Small intestine (tissue), 7 donors: ENCODE results near the gene CHRD. TPM values are rescaled to one million over a fixed set of nuclear protein-coding genes. Genes with fewer than 3 reads are reported as not detected.
"Not testable (repeated sequence)": the region's sequence is repeated elsewhere in the genome, so short reads cannot be mapped to it uniquely, and the experiment has no call there.

Source experiments
- DNase-seq, 2 donors: peaks; one replicate each; pipeline versions ENCODE4 v3.0.0 to v3.0.0-alpha.2; 2013
- FAIRE-seq: peaks from 2 replicates; lab custom pipeline; 2012; peaks lifted over from hg19 to GRCh38; lab: Jason Lieb, UNC
- H3K27ac ChIP-seq, 3 donors: one replicate each; pipeline ENCODE4 v1.5.1; 2013; ENCODE audit warnings: low read length in 2 of 3, mild to moderate bottlenecking in 2 of 3, control low read depth in 1 of 3, inconsistent platforms in 1 of 3, low read depth in 1 of 3, moderate library complexity in 1 of 3
- H3K27me3 ChIP-seq, 3 donors: one replicate each; pipeline ENCODE4 v1.6.1; 2013; ENCODE audit warnings: low read length in 3 of 3, inconsistent platforms in 1 of 3; ENCODE audit not compliant: control insufficient read depth in 3 of 3, insufficient read depth in 3 of 3
- H3K36me3 ChIP-seq, 3 donors: one replicate each; pipeline ENCODE4 v1.6.1; 2013; ENCODE audit warnings: low read length in 3 of 3, inconsistent platforms in 1 of 3, low read depth in 1 of 3, mild to moderate bottlenecking in 1 of 3, moderate library complexity in 1 of 3; ENCODE audit not compliant: control insufficient read depth in 3 of 3, insufficient read depth in 2 of 3
- H3K4me1 ChIP-seq, 3 donors: one replicate each; pipeline ENCODE4 v1.6.1; 2013; ENCODE audit warnings: low read length in 2 of 3, inconsistent platforms in 1 of 3, low read depth in 1 of 3, mild to moderate bottlenecking in 1 of 3, moderate library complexity in 1 of 3; ENCODE audit not compliant: control insufficient read depth in 3 of 3, insufficient read depth in 2 of 3
- H3K4me3 ChIP-seq, 3 donors: one replicate each; pipeline ENCODE4 v1.5.1; 2013; ENCODE audit warnings: low read length in 3 of 3, control low read depth in 1 of 3, inconsistent platforms in 1 of 3, low read depth in 1 of 3, mild to moderate bottlenecking in 1 of 3, moderate library complexity in 1 of 3
- H3K9me3 ChIP-seq, 2 donors: one replicate each; pipeline ENCODE4 v1.6.1; 2013; ENCODE audit warnings: low read depth in 1 of 2, low read length in 1 of 2; ENCODE audit not compliant: control insufficient read depth in 2 of 2, insufficient read depth in 1 of 2
- WGBS, 3 donors: extraction: QIAGEN DNeasy Blood & Tissue Kit; methylation state at CpG; one replicate each; pipeline ENCODE4 v1.1.7; 2013; 5-methylcytosine and 5-hydroxymethylcytosine counted together
- polyA plus RNA-seq, 4 donors: library from polyadenylated mRNA; stranded (reverse) in 3 of 4; unstranded in 1 of 4; fragments of 200-250 nt in 3 of 4; fragments of 120-200 nt in 1 of 4; gene quantifications; one replicate each; pipeline versions ENCODE4 v1.2.1 to v1.2.3, GENCODE V29; 2013
- donor health status: healthy with polysubstance abuse.
- donor health status: control.
- donor health status: control.
- donor health status: Bipolar disorder and iron deficiency.
- donor health status: healthy.

Gene CHRD
- polyA plus RNA-seq, 4 donors = 0.27 to 3.8 (median 3.4) TPM; not detected in 1

DNA sequence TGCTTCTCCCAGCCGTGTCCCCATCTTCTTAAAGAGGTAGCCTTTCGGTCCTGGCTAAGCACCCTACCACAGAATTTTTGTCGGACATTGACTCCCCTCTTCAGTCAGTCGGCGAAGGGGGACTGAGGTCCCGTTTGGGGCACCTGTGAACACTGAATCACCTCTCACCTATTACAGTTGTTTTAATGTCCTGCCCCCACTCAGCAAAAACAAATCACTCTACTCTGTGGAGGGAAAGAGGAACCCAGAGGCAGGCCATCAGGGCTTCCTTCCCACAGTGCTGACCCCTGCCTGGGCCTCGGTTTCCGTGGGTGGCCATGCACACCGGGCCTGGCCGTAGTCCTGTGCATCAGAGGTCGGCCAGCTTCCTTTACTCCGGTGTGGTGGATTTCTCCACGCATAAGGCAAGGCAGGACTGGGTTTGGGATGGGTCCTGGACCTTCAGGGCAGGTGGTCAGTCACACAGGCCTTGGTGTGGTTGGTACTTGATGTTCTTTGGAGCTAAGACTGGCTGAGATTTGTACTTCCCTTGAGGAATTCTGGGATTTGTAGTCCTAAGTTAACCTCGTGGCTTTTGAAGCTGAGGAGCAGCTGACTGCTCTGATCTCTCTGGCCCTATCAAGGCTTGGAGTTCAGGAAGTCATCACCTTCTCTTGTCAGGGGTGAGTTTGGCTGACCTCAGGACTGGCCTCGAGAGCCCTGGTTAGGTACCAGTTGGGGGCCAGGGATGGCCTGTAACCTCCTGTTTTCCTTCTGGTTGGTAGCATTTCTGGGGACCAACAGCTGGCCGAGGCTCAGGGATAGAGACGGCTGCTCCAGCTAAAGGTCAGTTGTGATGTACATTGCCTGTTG is 43.1 kb upstream of the CHRD start:
- 23 to 27% (median 25%) methylated on average over 17 of the region's 17 CpGs for WGBS, 3 donors
- H3K27me3 ChIP-seq = no peaks in the 10 kb centered on the region
- FAIRE-seq = no peak
- peak overlapping the region; percentile 71 to 79 (median 73) for H3K4me3 ChIP-seq
- peak; percentile 61 to 73 for DNase-seq
- H3K4me1 ChIP-seq = peaks cover 0 to 29% (median 0%) of the 10 kb centered on the region in 3 donors
- H3K9me3 ChIP-seq = no peaks in the 10 kb centered on the region
- H3K36me3 ChIP-seq = peaks cover 0 to 54% (median 23%) of the 10 kb centered on the region in 3 donors
- H3K27ac ChIP-seq = peak overlapping the region; percentile 86 to 97 (median 95)

DNA sequence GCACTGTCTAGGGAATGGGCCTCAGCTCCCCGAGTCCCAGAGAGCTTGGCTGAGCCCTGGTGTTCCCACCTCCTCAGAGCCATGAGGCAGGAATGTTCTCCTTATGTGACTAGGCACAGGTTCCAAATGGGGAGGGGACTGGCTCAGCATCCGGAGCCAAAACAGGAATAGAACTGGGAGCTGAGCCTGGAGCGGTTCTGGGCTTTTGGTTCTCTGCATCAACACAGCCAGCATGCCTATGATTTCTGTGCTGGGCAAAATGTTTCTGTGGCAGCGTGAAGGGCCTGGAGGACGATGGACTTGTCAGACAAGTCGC is 42.5 kb upstream of the CHRD start, which contains the start of gene FAM131A:
Gene FAM131A (plus strand): TSS at position 202 of the 316 bp plus-strand sequence. CDS start 31 bp downstream, at position 233.
- 69 to 82% (median 78%) methylated on average over 6 of the region's 6 CpGs for WGBS, 3 donors
- FAIRE-seq (no peak), DNase-seq (no peak)
- Histone ChIP-seq H3K27ac (peak within 1 kb of the TSS; percentile 86 to 97 (median 95)), H3K4me1 (peaks cover 0 to 29% (median 0%) of the 10 kb centered on the region in 3 donors), H3K9me3 (no peaks in the 10 kb centered on the region), H3K4me3 (peak within 1 kb of the TSS; percentile 71 to 79 (median 73)), H3K27me3 (no peaks in the 10 kb centered on the region), H3K36me3 (peaks cover 0 to 54% (median 18%) of the 10 kb centered on the region in 3 donors)

DNA sequence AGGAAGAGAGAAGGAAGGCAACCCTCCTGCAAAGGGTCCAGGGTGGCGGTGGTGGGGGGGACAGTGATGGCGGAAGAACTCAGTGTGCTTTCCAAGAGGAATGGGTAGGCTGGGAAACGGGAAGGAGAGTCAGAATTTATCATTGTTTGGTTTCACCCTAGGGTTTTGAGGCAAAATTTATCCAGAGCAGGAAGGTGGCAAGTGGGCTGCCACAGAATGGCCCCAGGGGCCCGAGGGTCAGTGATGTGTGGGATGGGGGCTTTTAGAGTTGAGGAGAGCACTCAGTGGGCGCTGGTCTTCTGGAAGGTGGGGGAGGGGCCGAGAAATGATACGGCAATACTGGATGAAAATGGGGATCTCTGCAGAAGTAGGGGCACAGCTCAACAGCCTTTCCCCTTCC is 41.9 kb upstream of the CHRD start:
- Histone ChIP-seq H3K36me3 (peaks cover 0 to 54% (median 13%) of the 10 kb centered on the region in 3 donors), H3K4me3 (peak overlapping the region in 1 of 3 donors; percentile 3), H3K9me3 (no peaks in the 10 kb centered on the region), H3K27me3 (no peaks in the 10 kb centered on the region), H3K27ac (peak overlapping the region in 2 of 3 donors; percentile 95 to 97), H3K4me1 (peaks cover 0 to 29% (median 0%) of the 10 kb centered on the region in 3 donors)
- DNase-seq (no peak), FAIRE-seq (no peak)
- WGBS, 3 donors = 71 to 79% (median 77%) methylated on average over 7 of the region's 7 CpGs

DNA sequence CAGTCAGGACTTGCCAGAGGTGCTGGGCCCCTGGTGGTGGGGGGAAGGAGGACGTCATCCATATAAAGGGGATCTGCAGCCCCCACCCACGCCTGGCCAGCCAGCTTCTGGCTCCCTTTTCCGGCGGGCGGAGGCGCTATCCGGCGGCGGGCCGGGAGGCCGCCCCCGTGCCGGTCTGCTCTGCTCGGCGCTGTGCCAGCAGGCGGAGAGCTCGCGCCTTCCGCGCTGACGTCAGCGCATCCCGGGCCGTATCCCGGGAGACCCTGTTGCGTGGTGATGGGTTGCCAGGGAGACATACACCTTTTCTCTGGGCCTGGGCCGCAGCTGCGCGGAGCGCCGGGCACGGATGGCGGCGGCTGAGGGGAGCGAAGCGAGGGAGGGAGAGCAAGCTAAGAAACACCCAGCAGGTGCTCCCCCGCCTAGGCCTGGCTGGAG is 41.3 kb upstream of the CHRD start:
- DNase-seq = peak in 1 of 2 donors; percentile 86
- no peak for FAIRE-seq
- WGBS, 3 donors = 28 to 38% (median 34%) methylated on average over 31 to 37 of the region's 37 CpGs
- no peaks in the 10 kb centered on the region for H3K27me3 ChIP-seq
- H3K9me3 ChIP-seq = no peaks in the 10 kb centered on the region
- peak overlapping the region in 2 of 3 donors; percentile 95 to 97 for H3K27ac ChIP-seq
- H3K4me1 ChIP-seq = peaks cover 0 to 29% (median 0%) of the 10 kb centered on the region in 3 donors
- peak overlapping the region in 1 of 3 donors; percentile 24 for H3K4me3 ChIP-seq
- H3K36me3 ChIP-seq = peaks cover 0 to 55% (median 9%) of the 10 kb centered on the region in 3 donors

DNA sequence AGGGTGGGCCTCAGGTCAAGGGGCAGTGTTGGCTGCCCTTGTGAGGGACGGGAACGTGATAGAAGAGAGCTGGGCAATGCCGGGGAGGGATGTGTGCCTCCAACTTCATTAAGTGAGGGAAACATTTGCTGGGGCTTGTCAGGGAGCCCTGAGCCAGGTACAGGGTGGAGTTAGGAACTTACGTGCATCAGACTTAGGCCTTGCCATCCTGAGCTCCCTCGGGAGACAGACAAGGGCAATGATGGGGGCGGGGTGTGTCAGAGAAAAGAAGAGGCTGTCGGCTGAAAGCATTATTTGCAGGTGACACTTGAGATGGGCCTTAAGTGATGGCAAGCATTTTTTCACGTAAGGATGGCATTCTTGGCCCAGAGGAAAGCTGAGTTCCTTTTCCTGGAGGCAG is 40.9 kb upstream of the CHRD start:
- 57 to 63% (median 58%) methylated on average over 8 of the region's 8 CpGs for WGBS, 3 donors
- peak overlapping the region in 2 of 3 donors; percentile 9 to 67 for H3K27ac ChIP-seq

DNA sequence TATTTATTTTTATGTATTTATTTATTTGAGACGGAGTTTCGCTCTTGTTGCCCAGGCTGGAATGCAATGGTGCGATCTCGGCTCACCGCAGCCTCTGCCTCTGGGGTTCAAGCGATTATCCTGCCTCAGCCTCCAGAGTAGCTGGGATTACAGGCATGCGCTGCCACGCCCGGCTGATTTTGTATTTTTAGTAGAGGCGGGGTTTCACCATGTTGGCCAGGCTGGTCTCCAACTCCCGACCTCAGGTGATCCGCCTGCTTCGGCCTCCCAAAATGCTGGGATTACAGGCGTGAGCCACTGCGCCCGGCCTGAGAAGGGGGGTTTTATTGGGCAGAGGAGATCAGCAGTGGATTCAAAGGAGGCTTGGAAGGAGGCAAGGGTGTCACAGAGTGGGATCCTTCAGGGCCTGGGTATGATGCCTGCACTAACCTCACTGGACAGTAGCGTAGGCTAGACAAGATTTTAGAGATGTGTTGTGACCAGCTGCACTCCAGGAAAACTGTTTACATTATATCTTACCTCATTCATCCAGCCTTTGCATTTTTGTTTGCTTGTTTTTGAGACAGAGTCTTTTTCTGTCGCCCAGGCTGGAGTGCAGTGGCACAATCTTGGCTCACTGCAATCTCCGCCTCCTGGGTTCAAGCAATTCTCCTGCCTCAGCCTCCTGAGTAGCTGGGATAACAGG is 40.3 kb upstream of the CHRD start:
- not testable (repeated sequence) for H3K9me3 ChIP-seq, DNase-seq, H3K4me3 ChIP-seq, H3K27me3 ChIP-seq, FAIRE-seq
- 90 to 92% (median 92%) methylated on average over 19 of the region's 19 CpGs for WGBS, 3 donors
- Histone ChIP-seq H3K27ac (peak overlapping the region in 1 of 3 donors; percentile 67), H3K36me3 (peaks cover 0 to 53% (median 5%) of the 10 kb centered on the region in 3 donors), H3K4me1 (peaks cover 0 to 29% (median 0%) of the 10 kb centered on the region in 3 donors)

More for the DNA sequence above, 40.9 kb upstream of the CHRD start:
- DNase-seq = no peak
- H3K4me3 ChIP-seq = peak overlapping the region in 1 of 3 donors; percentile 24
- H3K27me3 ChIP-seq = no peaks in the 10 kb centered on the region
- peaks cover 0 to 29% (median 0%) of the 10 kb centered on the region in 3 donors for H3K4me1 ChIP-seq
- no peaks in the 10 kb centered on the region for H3K9me3 ChIP-seq
- H3K36me3 ChIP-seq = peaks cover 0 to 53% (median 6%) of the 10 kb centered on the region in 3 donors
- FAIRE-seq = no peak

DNA sequence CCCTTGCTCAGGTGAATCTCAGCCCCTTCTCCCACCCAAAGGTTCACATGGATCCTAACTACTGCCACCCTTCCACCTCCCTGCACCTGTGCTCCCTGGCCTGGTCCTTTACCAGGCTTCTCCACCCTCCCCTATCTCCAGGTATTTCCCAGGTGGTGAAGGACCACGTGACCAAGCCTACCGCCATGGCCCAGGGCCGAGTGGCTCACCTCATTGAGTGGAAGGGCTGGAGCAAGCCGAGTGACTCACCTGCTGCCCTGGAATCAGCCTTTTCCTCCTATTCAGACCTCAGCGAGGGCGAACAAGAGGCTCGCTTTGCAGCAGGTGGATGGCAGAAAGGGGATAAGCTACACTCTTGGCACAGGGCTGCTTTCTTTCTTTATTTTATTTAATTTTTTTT is 37.9 kb upstream of the CHRD start:
- no peak overlapping the region for H3K27ac ChIP-seq
- peaks cover 0 to 61% (median 3%) of the 10 kb centered on the region in 3 donors for H3K36me3 ChIP-seq
- 18 to 84% (median 41%) methylated on average over 7 of the region's 7 CpGs for WGBS, 3 donors
- no peak overlapping the region for H3K4me3 ChIP-seq
- H3K9me3 ChIP-seq = no peaks in the 10 kb centered on the region
- FAIRE-seq = no peak
- peak in 1 of 2 donors; percentile 93 for DNase-seq
- H3K4me1 ChIP-seq = peaks cover 0 to 35% (median 3%) of the 10 kb centered on the region in 3 donors
- no peaks in the 10 kb centered on the region for H3K27me3 ChIP-seq
